Adipocyte (in vitro differentiated cells): ENCODE data around the gene FBP1.

Experiments
- DNase-seq: peaks from one replicate; pipeline ENCODE4 v3.0.0-alpha.2; 2015; ENCODE audit warnings: low read depth
- H3K27me3 ChIP-seq: replicated peaks from 2 replicates; pipeline ENCODE4 v1.7.0; 2013; ENCODE audit warnings: mild to moderate bottlenecking, low read length, moderate library complexity; ENCODE audit not compliant: control insufficient read depth, insufficient read depth
- H3K36me3 ChIP-seq: 2 replicates; pipeline ENCODE4 v1.7.0; 2013; ENCODE audit warnings: low read length, mild to moderate bottlenecking, moderate library complexity; ENCODE audit not compliant: control insufficient read depth, insufficient read depth, severe bottlenecking
- H3K4me1 ChIP-seq: 2 replicates; pipeline ENCODE4 v1.7.0; 2013; ENCODE audit warnings: mild to moderate bottlenecking, low read length, moderate library complexity; ENCODE audit not compliant: control insufficient read depth, insufficient read depth
- H3K4me3 ChIP-seq: 2 replicates; pipeline ENCODE4 v1.7.0; 2013; ENCODE audit warnings: mild to moderate bottlenecking, low read length, moderate library complexity
- H3K9ac ChIP-seq: 2 replicates; pipeline ENCODE4 v1.7.0; 2013; ENCODE audit warnings: mild to moderate bottlenecking, low read length, moderate library complexity
- H3K9me3 ChIP-seq: 2 replicates; pipeline ENCODE4 v1.7.0; 2013; ENCODE audit warnings: mild to moderate bottlenecking, low read length, moderate library complexity; ENCODE audit not compliant: control insufficient read depth

The FBP1 gene

GRCh38 chr9:94655739-94656138, 16.4 kb upstream of the FBP1 start:
- Histone ChIP-seq H3K4me1 (peaks cover 4% of the 10 kb centered on the region), H3K9me3 (no peaks in the 10 kb centered on the region), H3K9ac (no peak overlapping the region), H3K4me3 (no peak overlapping the region), H3K36me3 (no peaks in the 10 kb centered on the region), H3K27me3 (peaks cover 20% of the 10 kb centered on the region)
- no peak for DNase-seq

- Histone ChIP-seq H3K4me3 (no peak overlapping the region), H3K36me3 (no peaks in the 10 kb centered on the region), H3K9ac (no peak overlapping the region), H3K27me3 (peaks cover 20% of the 10 kb centered on the region), H3K9me3 (no peaks in the 10 kb centered on the region), H3K4me1 (peaks cover 8% of the 10 kb centered on the region)
- no peak for DNase-seq
Measured at GRCh38 chr9:94654165-94654894, 15.0 kb upstream of the FBP1 start.

GRCh38 chr9:94650949-94651348, 11.6 kb upstream of the FBP1 start:
- no peak overlapping the region for H3K9ac ChIP-seq
- peaks cover 11% of the 10 kb centered on the region for H3K27me3 ChIP-seq
- H3K9me3 ChIP-seq = no peaks in the 10 kb centered on the region
- no peak overlapping the region for H3K4me3 ChIP-seq
- H3K4me1 ChIP-seq = peaks cover 14% of the 10 kb centered on the region
- no peak for DNase-seq
- H3K36me3 ChIP-seq = no peaks in the 10 kb centered on the region

GRCh38 chr9:94649100-94649819, 9.9 kb upstream of the FBP1 start:
- no peak overlapping the region for H3K4me3 ChIP-seq
- peak; percentile 29 for DNase-seq
- H3K9ac ChIP-seq = no peak overlapping the region
- H3K36me3 ChIP-seq = no peaks in the 10 kb centered on the region
- peaks cover 13% of the 10 kb centered on the region for H3K4me1 ChIP-seq
- H3K27me3 ChIP-seq = no peaks in the 10 kb centered on the region
- H3K9me3 ChIP-seq = no peaks in the 10 kb centered on the region

- H3K36me3 ChIP-seq = no peaks in the 10 kb centered on the region
- no peaks in the 10 kb centered on the region for H3K27me3 ChIP-seq
- DNase-seq = no peak
- no peak overlapping the region for H3K9ac ChIP-seq
- H3K4me3 ChIP-seq = no peak overlapping the region
- H3K9me3 ChIP-seq = no peaks in the 10 kb centered on the region
- peaks cover 13% of the 10 kb centered on the region for H3K4me1 ChIP-seq
Measured at GRCh38 chr9:94648185-94648584, 8.9 kb upstream of the FBP1 start.

GRCh38 chr9:94645901-94646300, 6.6 kb upstream of the FBP1 start:
- no peaks in the 10 kb centered on the region for H3K27me3 ChIP-seq
- H3K9me3 ChIP-seq = no peaks in the 10 kb centered on the region
- no peak overlapping the region for H3K9ac ChIP-seq
- no peaks in the 10 kb centered on the region for H3K36me3 ChIP-seq
- DNase-seq = no peak
- H3K4me3 ChIP-seq = no peak overlapping the region
- peaks cover 13% of the 10 kb centered on the region for H3K4me1 ChIP-seq

- Histone ChIP-seq H3K27me3 (no peaks in the 10 kb centered on the region), H3K4me1 (peaks cover 11% of the 10 kb centered on the region), H3K36me3 (no peaks in the 10 kb centered on the region), H3K9ac (no peak overlapping the region), H3K4me3 (no peak overlapping the region), H3K9me3 (no peaks in the 10 kb centered on the region)
- no peak for DNase-seq
Measured at GRCh38 chr9:94644543-94644942, 5.2 kb upstream of the FBP1 start.

GRCh38 chr9:94643741-94644140, 4.4 kb upstream of the FBP1 start:
- no peak overlapping the region for H3K4me3 ChIP-seq
- H3K9me3 ChIP-seq = no peaks in the 10 kb centered on the region
- H3K9ac ChIP-seq = no peak overlapping the region
- H3K4me1 ChIP-seq = peaks cover 8% of the 10 kb centered on the region
- no peaks in the 10 kb centered on the region for H3K36me3 ChIP-seq
- DNase-seq = no peak
- H3K27me3 ChIP-seq = peaks cover 4% of the 10 kb centered on the region

- no peak for DNase-seq
- no peaks in the 10 kb centered on the region for H3K9me3 ChIP-seq
- peaks cover 7% of the 10 kb centered on the region for H3K27me3 ChIP-seq
- no peak overlapping the region for H3K4me3 ChIP-seq
- H3K36me3 ChIP-seq = no peaks in the 10 kb centered on the region
- H3K9ac ChIP-seq = no peak overlapping the region
- H3K4me1 ChIP-seq = peaks cover 5% of the 10 kb centered on the region
Measured at GRCh38 chr9:94643176-94643575, 3.9 kb upstream of the FBP1 start.

GRCh38 chr9:94642501-94642900, 3.2 kb upstream of the FBP1 start:
- Histone ChIP-seq H3K27me3 (peaks cover 7% of the 10 kb centered on the region), H3K4me1 (peaks cover 5% of the 10 kb centered on the region), H3K4me3 (no peak overlapping the region), H3K9ac (no peak overlapping the region), H3K9me3 (no peaks in the 10 kb centered on the region), H3K36me3 (no peaks in the 10 kb centered on the region)
- no peak for DNase-seq

- Histone ChIP-seq H3K9me3 (no peaks in the 10 kb centered on the region), H3K36me3 (no peaks in the 10 kb centered on the region), H3K9ac (no peak overlapping the region), H3K4me1 (peaks cover 5% of the 10 kb centered on the region), H3K27me3 (peaks cover 10% of the 10 kb centered on the region), H3K4me3 (peak overlapping the region; percentile 73)
- no peak for DNase-seq
Measured at GRCh38 chr9:94639999-94640376, 670 bp upstream of the FBP1 start.
